Progenitor cell of endocrine pancreas (in vitro differentiated cells): Measurements from ENCODE around the gene MAD1L1. TPM values are rescaled to one million over a fixed set of nuclear protein-coding genes. Genes with fewer than 3 reads are reported as not detected.

ENCODE experiments used
- DNase-seq: peaks from one replicate; pipeline ENCODE4 v3.0.0; 2021; ENCODE audit warnings: low spot score; ENCODE audit not compliant: unreplicated experiment
- H3K27ac Mint-ChIP-seq: 2 replicates; pipeline ENCODE4 v1.8.0; 2021; ENCODE audit warnings: mild to moderate bottlenecking, moderate library complexity, mixed read lengths
- H3K27me3 Mint-ChIP-seq: 2 replicates; pipeline ENCODE4 v1.8.0; 2021; ENCODE audit warnings: mixed read lengths
- H3K36me3 Mint-ChIP-seq: 2 replicates; pipeline ENCODE4 v1.8.0; 2022; ENCODE audit warnings: mixed read lengths; ENCODE audit not compliant: insufficient read depth
- H3K4me1 Mint-ChIP-seq: 2 replicates; pipeline ENCODE4 v1.8.0; 2021; ENCODE audit warnings: low read depth, mixed read lengths
- H3K4me3 Mint-ChIP-seq: 2 replicates; pipeline ENCODE4 v1.8.0; 2021; ENCODE audit warnings: low read depth, mild to moderate bottlenecking, moderate library complexity, mixed read lengths
- H3K9me3 Mint-ChIP-seq: 2 replicates; pipeline ENCODE4 v1.8.0; 2021; ENCODE audit warnings: low read depth, mixed read lengths
- CTCF ChIP-seq: fragments of 200-600 bp; sonication (generic); IDR thresholded peaks from one replicate; pipeline ENCODE4 v1.5.0; 2021; ENCODE audit warnings: antibody characterized with exemption, mild to moderate bottlenecking; ENCODE audit not compliant: unreplicated experiment
- total RNA-seq: library from RNA; stranded (reverse); gene quantifications from 2 replicates; pipeline ENCODE4 v1.2.1, GENCODE V29; 2021

Gene MAD1L1
- total RNA-seq, 1 donor from 2014 or later = 49.8 TPM

- no peak for DNase-seq
- Mint-ChIP-seq H3K4me3 (no peak overlapping the region), H3K36me3 (peaks cover 6% of the 10 kb centered on the region), H3K27ac (no peak overlapping the region), H3K4me1 (peaks cover 14% of the 10 kb centered on the region), H3K27me3 (no peaks in the 10 kb centered on the region), H3K9me3 (no peaks in the 10 kb centered on the region)
- TF ChIP-seq CTCF = no peak
Measured at GRCh38 chr7:2016021-2016631, 216.6 kb downstream of the MAD1L1 start.

- Mint-ChIP-seq H3K27me3 (no peaks in the 10 kb centered on the region), H3K4me1 (peaks cover 13% of the 10 kb centered on the region), H3K36me3 (peaks cover 6% of the 10 kb centered on the region), H3K27ac (no peak overlapping the region), H3K9me3 (no peaks in the 10 kb centered on the region), H3K4me3 (no peak overlapping the region)
- no peak for DNase-seq
- TF ChIP-seq CTCF = no peak
Measured at GRCh38 chr7:2015251-2015871, 217.4 kb downstream of the MAD1L1 start.

GRCh38 chr7:2014391-2015241 lies 218.1 kb downstream of the MAD1L1 start:
- Mint-ChIP-seq H3K4me3 (no peak overlapping the region), H3K9me3 (no peaks in the 10 kb centered on the region), H3K4me1 (peaks cover 11% of the 10 kb centered on the region), H3K27me3 (no peaks in the 10 kb centered on the region), H3K36me3 (peaks cover 6% of the 10 kb centered on the region), H3K27ac (no peak overlapping the region)
- no peak for DNase-seq
- TF ChIP-seq CTCF = no peak

- H3K4me1 Mint-ChIP-seq = peaks cover 8% of the 10 kb centered on the region
- H3K27ac Mint-ChIP-seq = no peak overlapping the region
- H3K27me3 Mint-ChIP-seq = no peaks in the 10 kb centered on the region
- H3K36me3 Mint-ChIP-seq = peaks cover 6% of the 10 kb centered on the region
- no peak for DNase-seq
- H3K9me3 Mint-ChIP-seq = no peaks in the 10 kb centered on the region
- H3K4me3 Mint-ChIP-seq = no peak overlapping the region
- TF ChIP-seq CTCF = no peak
Measured at GRCh38 chr7:2013381-2014311, 219.1 kb downstream of the MAD1L1 start.
